Mesothelial cell of epicardium (in vitro differentiated cells): ENCODE data around the gene MCEMP1. TPM values are rescaled to one million over a fixed set of nuclear protein-coding genes. Genes with fewer than 3 reads are reported as not detected.

Source experiments
- DNase-seq, 2 experiments: peaks; one replicate each; pipeline ENCODE4 v3.0.0; 2021; ENCODE audit warnings: low spot score in 2 of 2; ENCODE audit not compliant: unreplicated experiment in 2 of 2
- H3K27ac Mint-ChIP-seq: 2 replicates; pipeline ENCODE4 v1.8.0; 2021; ENCODE audit warnings: mixed read lengths
- H3K27me3 Mint-ChIP-seq: 2 replicates; pipeline ENCODE4 v1.8.0; 2021; ENCODE audit warnings: low read depth, mixed read lengths
- H3K36me3 Mint-ChIP-seq: 2 replicates; pipeline ENCODE4 v1.8.0; 2021; ENCODE audit warnings: mixed read lengths
- H3K4me1 Mint-ChIP-seq: 2 replicates; pipeline ENCODE4 v1.8.0; 2021; ENCODE audit warnings: mixed read lengths
- H3K4me3 Mint-ChIP-seq: 2 replicates; pipeline ENCODE4 v1.8.0; 2021; ENCODE audit warnings: mild to moderate bottlenecking, moderate library complexity, mixed read lengths
- H3K9me3 Mint-ChIP-seq: 2 replicates; pipeline ENCODE4 v1.8.0; 2021; ENCODE audit warnings: mixed read lengths
- CTCF ChIP-seq: fragments of 200-600 bp; sonication (generic); IDR thresholded peaks from one replicate; pipeline ENCODE4 v1.5.0; 2021; ENCODE audit warnings: antibody characterized with exemption; ENCODE audit not compliant: unreplicated experiment
- total RNA-seq: library from RNA; stranded (reverse); gene quantifications from 3 replicates; pipeline ENCODE4 v1.2.1, GENCODE V29; 2021

The MCEMP1 gene
- total RNA-seq, 1 donor from 2014 or later: not detected

- TF ChIP-seq CTCF: no peak
- Mint-ChIP-seq H3K27me3 (peaks cover 29% of the 10 kb centered on the region), H3K27ac (no peak overlapping the region), H3K36me3 (no peaks in the 10 kb centered on the region), H3K4me1 (no peaks in the 10 kb centered on the region), H3K4me3 (no peak overlapping the region), H3K9me3 (no peaks in the 10 kb centered on the region)
- DNase-seq: no peak
Measured at GRCh38 chr19:7722231-7722651, 45.4 kb downstream of the MCEMP1 start.

GRCh38 chr19:7725791-7726190 lies 48.9 kb downstream of the MCEMP1 start:
- Mint-ChIP-seq H3K4me1 (no peaks in the 10 kb centered on the region), H3K9me3 (no peaks in the 10 kb centered on the region), H3K27ac (no peak overlapping the region), H3K36me3 (no peaks in the 10 kb centered on the region), H3K27me3 (peaks cover 63% of the 10 kb centered on the region), H3K4me3 (no peak overlapping the region)
- TF ChIP-seq CTCF: no peak
- no peak for DNase-seq

- Mint-ChIP-seq H3K4me3 (no peak overlapping the region), H3K27ac (no peak overlapping the region), H3K36me3 (no peaks in the 10 kb centered on the region), H3K27me3 (peaks cover 82% of the 10 kb centered on the region), H3K9me3 (no peaks in the 10 kb centered on the region), H3K4me1 (no peaks in the 10 kb centered on the region)
- no peak for DNase-seq
- TF ChIP-seq CTCF: no peak
Measured at GRCh38 chr19:7729211-7729610, 52.3 kb downstream of the MCEMP1 start.

Other genes with a start within 250 kb of the MCEMP1 start
- 6.5 to 7.3 TPM (median 7.0 TPM) in 3 replicates for gene PEX11G, start 188.1 kb upstream of the MCEMP1 start, total RNA-seq
- 67.5 to 68.3 TPM (median 67.9 TPM) in 3 replicates for gene ZNF358, start 161.0 kb upstream of the MCEMP1 start, total RNA-seq
- gene MCOLN1, start 154.5 kb upstream of the MCEMP1 start, total RNA-seq: 20.5 to 21.0 TPM (median 20.7 TPM) in 3 replicates
- gene PNPLA6, start 141.4 kb upstream of the MCEMP1 start, total RNA-seq: 100 to 117 TPM (median 112 TPM) in 3 replicates
- gene CAMSAP3, start 81.2 kb upstream of the MCEMP1 start, total RNA-seq: 26.1 to 28.2 TPM (median 26.5 TPM) in 3 replicates
- 43.9 to 46.6 TPM (median 44.6 TPM) in 3 replicates for gene XAB2, start 47.5 kb upstream of the MCEMP1 start, total RNA-seq
- 139 to 152 TPM (median 149 TPM) in 3 replicates for gene PET100, start 47.3 kb upstream of the MCEMP1 start, total RNA-seq
- 1.5 to 2.5 TPM (median 1.7 TPM) in 3 replicates for gene PCP2, start 43.4 kb upstream of the MCEMP1 start, total RNA-seq
- 88.1 to 99.0 TPM (median 97.7 TPM) in 3 replicates for gene STXBP2, start 40.0 kb upstream of the MCEMP1 start, total RNA-seq
- gene RETN, start 8.0 kb upstream of the MCEMP1 start, total RNA-seq: not detected in 3 replicates
- gene TRAPPC5, start 3.7 kb downstream of the MCEMP1 start, total RNA-seq: 83.9 to 93.7 TPM (median 85.2 TPM) in 3 replicates
- not detected in 3 replicates for gene FCER2, start 25.0 kb downstream of the MCEMP1 start, total RNA-seq
- gene CLEC4G, start 55.0 kb downstream of the MCEMP1 start, total RNA-seq: not detected in 3 replicates
- gene CD209, start 70.4 kb downstream of the MCEMP1 start, total RNA-seq: not detected in 3 replicates
- 1.2 to 2.1 TPM (median 1.5 TPM) in 3 replicates for gene CLEC4M, start 86.2 kb downstream of the MCEMP1 start, total RNA-seq
- gene EVI5L, start 153.1 kb downstream of the MCEMP1 start, total RNA-seq: 18.5 to 21.7 TPM (median 19.5 TPM) in 3 replicates
- gene PRR36, start 197.3 kb downstream of the MCEMP1 start, total RNA-seq: 23.4 to 25.1 TPM (median 24.0 TPM) in 3 replicates
- 4.3 to 5.2 TPM (median 4.9 TPM) in 3 replicates for gene LRRC8E, start 211.4 kb downstream of the MCEMP1 start, total RNA-seq
- gene MAP2K7, start 226.8 kb downstream of the MCEMP1 start, total RNA-seq: 52.1 to 55.6 TPM (median 52.2 TPM) in 3 replicates
- 1.2 to 1.7 TPM (median 1.2 TPM) in 3 replicates for gene TGFBR3L, start 237.7 kb downstream of the MCEMP1 start, total RNA-seq
- gene SNAPC2, start 243.2 kb downstream of the MCEMP1 start, total RNA-seq: 15.6 to 16.8 TPM (median 16.3 TPM) in 3 replicates
- gene CTXN1, start 249.0 kb downstream of the MCEMP1 start, total RNA-seq: 50.5 to 53.6 TPM (median 51.2 TPM) in 3 replicates